ENCODE measurements around the gene SGSM2.

GRCh38 chr17:2377659-2378058 lies 40.4 kb downstream of the SGSM2 start:
- TF ChIP-seq, protein P1, sequence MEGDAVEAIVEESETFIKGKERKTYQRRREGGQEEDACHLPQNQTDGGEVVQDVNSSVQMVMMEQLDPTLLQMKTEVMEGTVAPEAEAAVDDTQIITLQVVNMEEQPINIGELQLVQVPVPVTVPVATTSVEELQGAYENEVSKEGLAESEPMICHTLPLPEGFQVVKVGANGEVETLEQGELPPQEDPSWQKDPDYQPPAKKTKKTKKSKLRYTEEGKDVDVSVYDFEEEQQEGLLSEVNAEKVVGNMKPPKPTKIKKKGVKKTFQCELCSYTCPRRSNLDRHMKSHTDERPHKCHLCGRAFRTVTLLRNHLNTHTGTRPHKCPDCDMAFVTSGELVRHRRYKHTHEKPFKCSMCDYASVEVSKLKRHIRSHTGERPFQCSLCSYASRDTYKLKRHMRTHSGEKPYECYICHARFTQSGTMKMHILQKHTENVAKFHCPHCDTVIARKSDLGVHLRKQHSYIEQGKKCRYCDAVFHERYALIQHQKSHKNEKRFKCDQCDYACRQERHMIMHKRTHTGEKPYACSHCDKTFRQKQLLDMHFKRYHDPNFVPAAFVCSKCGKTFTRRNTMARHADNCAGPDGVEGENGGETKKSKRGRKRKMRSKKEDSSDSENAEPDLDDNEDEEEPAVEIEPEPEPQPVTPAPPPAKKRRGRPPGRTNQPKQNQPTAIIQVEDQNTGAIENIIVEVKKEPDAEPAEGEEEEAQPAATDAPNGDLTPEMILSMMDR (IDR thresholded peaks at IDR 0.05): no peak
- TF ChIP-seq POLR2AphosphoS5 (IDR thresholded peaks at IDR 0.05; ENCODE audit: insufficient read depth in 1 of 2, low read depth in 1 of 2): no peak
